ENCODE measurements around the gene ZNF559. TPM values are rescaled to one million over a fixed set of nuclear protein-coding genes. Genes with fewer than 3 reads are reported as not detected.

ZNF559 gene
- total RNA-seq, 1 donor from 2014 or later, result 43.4 TPM

DNA sequence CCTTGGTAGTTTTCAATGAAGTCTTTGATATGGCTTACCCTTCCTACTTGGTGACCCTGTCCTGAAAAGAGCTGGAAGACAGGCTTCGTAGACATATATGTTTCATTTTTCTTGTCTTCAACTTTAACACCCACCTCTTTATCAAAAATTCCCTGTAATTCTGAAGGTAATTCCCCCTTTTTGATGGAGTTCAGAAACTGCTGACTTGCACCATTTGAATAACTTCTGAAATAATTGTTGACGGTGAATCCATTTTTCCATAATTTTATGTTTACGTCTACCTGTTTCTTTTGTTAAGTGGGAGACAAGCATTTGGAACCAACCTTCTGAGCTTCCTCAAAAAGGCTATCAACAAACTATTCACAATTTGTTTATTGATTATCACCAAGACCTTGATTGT lies 24.3 kb downstream of the ZNF559 start:
- H3K36me3 Mint-ChIP-seq, result peaks cover 76% of the 10 kb centered on the region
- no peaks in the 10 kb centered on the region for H3K4me1 Mint-ChIP-seq
- DNase-seq (ENCODE audit: low spot score in 2 of 2, unreplicated experiment in 2 of 2), result no peak
- H3K27ac Mint-ChIP-seq, result no peak overlapping the region
- no peaks in the 10 kb centered on the region for H3K27me3 Mint-ChIP-seq (ENCODE audit: low read depth)
- TF ChIP-seq, protein P1, sequence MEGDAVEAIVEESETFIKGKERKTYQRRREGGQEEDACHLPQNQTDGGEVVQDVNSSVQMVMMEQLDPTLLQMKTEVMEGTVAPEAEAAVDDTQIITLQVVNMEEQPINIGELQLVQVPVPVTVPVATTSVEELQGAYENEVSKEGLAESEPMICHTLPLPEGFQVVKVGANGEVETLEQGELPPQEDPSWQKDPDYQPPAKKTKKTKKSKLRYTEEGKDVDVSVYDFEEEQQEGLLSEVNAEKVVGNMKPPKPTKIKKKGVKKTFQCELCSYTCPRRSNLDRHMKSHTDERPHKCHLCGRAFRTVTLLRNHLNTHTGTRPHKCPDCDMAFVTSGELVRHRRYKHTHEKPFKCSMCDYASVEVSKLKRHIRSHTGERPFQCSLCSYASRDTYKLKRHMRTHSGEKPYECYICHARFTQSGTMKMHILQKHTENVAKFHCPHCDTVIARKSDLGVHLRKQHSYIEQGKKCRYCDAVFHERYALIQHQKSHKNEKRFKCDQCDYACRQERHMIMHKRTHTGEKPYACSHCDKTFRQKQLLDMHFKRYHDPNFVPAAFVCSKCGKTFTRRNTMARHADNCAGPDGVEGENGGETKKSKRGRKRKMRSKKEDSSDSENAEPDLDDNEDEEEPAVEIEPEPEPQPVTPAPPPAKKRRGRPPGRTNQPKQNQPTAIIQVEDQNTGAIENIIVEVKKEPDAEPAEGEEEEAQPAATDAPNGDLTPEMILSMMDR (IDR thresholded peaks at IDR 0.05; ENCODE audit: unreplicated experiment), result no peak
- H3K9me3 Mint-ChIP-seq, result peaks cover 67% of the 10 kb centered on the region
- no peak overlapping the region for H3K4me3 Mint-ChIP-seq

- Mint-ChIP-seq H3K4me3 (no peak overlapping the region), H3K27ac (no peak overlapping the region), H3K27me3 (ENCODE audit: low read depth) (no peaks in the 10 kb centered on the region), H3K36me3 (peaks cover 73% of the 10 kb centered on the region), H3K4me1 (no peaks in the 10 kb centered on the region), H3K9me3 (peaks cover 64% of the 10 kb centered on the region)
- no peak for DNase-seq (ENCODE audit: low spot score in 2 of 2, unreplicated experiment in 2 of 2)
- TF ChIP-seq, protein P1 (IDR thresholded peaks at IDR 0.05; ENCODE audit: unreplicated experiment), result no peak
Measured at GRCh38 chr19:9348671-9349070, 24.7 kb downstream of the ZNF559 start.

DNA sequence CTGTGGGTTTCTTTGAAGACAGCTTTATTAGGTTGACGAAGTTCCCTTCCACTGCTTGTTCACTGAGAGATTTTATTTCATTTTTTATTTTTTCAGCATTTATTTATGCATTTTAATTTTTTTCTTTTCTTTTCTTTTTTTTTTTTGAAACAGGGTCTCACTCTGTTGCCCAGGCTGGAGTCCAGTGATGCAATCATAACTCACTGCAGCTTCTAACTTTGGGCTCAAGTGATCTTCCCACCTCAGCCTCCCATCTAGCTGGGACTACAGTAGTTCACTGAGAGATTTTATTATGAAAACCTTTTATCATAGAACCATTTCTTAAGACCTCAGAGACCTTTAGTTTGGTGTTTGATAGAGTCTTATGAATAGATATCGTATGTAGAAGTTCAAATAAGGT lies 28.5 kb downstream of the ZNF559 start:
- Mint-ChIP-seq H3K9me3 (peaks cover 61% of the 10 kb centered on the region), H3K36me3 (peaks cover 69% of the 10 kb centered on the region), H3K4me1 (no peaks in the 10 kb centered on the region), H3K4me3 (no peak overlapping the region), H3K27ac (no peak overlapping the region), H3K27me3 (ENCODE audit: low read depth) (no peaks in the 10 kb centered on the region)
- no peak for DNase-seq (ENCODE audit: low spot score in 2 of 2, unreplicated experiment in 2 of 2)
- TF ChIP-seq, protein P1 (IDR thresholded peaks at IDR 0.05; ENCODE audit: unreplicated experiment), result no peak

GRCh38 chr19:9353011-9353410 lies 29.0 kb downstream of the ZNF559 start:
- Mint-ChIP-seq H3K9me3 (peaks cover 62% of the 10 kb centered on the region), H3K27me3 (ENCODE audit: low read depth) (no peaks in the 10 kb centered on the region), H3K36me3 (peaks cover 71% of the 10 kb centered on the region), H3K4me1 (no peaks in the 10 kb centered on the region), H3K4me3 (no peak overlapping the region), H3K27ac (no peak overlapping the region)
- DNase-seq (ENCODE audit: low spot score in 2 of 2, unreplicated experiment in 2 of 2), result no peak
- TF ChIP-seq, protein P1 (IDR thresholded peaks at IDR 0.05; ENCODE audit: unreplicated experiment), result no peak

DNA sequence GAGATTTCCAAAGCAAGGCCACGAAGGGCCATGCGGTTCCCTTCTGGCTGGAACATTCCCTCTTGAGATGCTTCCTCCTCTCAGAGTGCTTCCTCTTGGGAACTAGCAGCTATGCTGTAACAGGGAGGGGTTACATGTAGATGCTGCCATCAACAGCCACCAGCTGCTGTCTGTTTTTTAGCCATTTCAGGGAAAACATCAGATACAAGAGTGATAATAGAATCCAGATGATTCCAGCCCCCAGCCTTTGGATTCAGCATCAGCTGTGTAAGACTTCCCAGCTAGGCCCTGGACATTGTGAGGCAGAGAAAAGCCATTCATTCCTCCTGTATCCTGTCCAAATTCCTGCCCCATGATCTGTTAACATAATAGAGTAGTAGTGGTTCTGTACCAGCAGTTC lies 30.7 kb downstream of the ZNF559 start:
- Mint-ChIP-seq H3K27ac (no peak overlapping the region), H3K27me3 (ENCODE audit: low read depth) (no peaks in the 10 kb centered on the region), H3K4me3 (no peak overlapping the region), H3K9me3 (peaks cover 58% of the 10 kb centered on the region), H3K36me3 (peaks cover 66% of the 10 kb centered on the region), H3K4me1 (no peaks in the 10 kb centered on the region)
- TF ChIP-seq, protein P1 (IDR thresholded peaks at IDR 0.05; ENCODE audit: unreplicated experiment), result no peak
- DNase-seq (ENCODE audit: low spot score in 2 of 2, unreplicated experiment in 2 of 2), result no peak

- peaks cover 66% of the 10 kb centered on the region for H3K9me3 Mint-ChIP-seq
- DNase-seq (ENCODE audit: low spot score in 2 of 2, unreplicated experiment in 2 of 2), result no peak
- no peaks in the 10 kb centered on the region for H3K27me3 Mint-ChIP-seq (ENCODE audit: low read depth)
- peaks cover 73% of the 10 kb centered on the region for H3K36me3 Mint-ChIP-seq
- no peaks in the 10 kb centered on the region for H3K4me1 Mint-ChIP-seq
- H3K27ac Mint-ChIP-seq, result no peak within 1 kb of the TSS
- TF ChIP-seq, protein P1 (IDR thresholded peaks at IDR 0.05; ENCODE audit: unreplicated experiment), result no peak
- H3K4me3 Mint-ChIP-seq, result no peak within 1 kb of the TSS
Measured at GRCh38 chr19:9362905-9363304, 38.9 kb downstream of the ZNF559 start, which contains the start of gene ZNF177. ZNF177 (plus strand) TSS chr19:9363013; CDS start chr19:9378312, 15,299 bp downstream.
